DND-41 (cell line): Measurements from ENCODE around the gene DENND5B.

ENCODE experiments used
- ATAC-seq: fragments of 200-7000 bp; cut with Tn5 transposase; 3 replicates; pipeline ENCODE4 v1.9.1; 2021; ENCODE audit warnings: low read depth; ENCODE audit not compliant: insufficient read depth
- DNase-seq: peaks from one replicate; pipeline ENCODE4 v3.0.0-alpha.2; 2020
- H2AFZ ChIP-seq: 2 replicates; pipeline ENCODE4 v1.6.0; 2012; ENCODE audit warnings: low read depth, low read length
- H3K27ac ChIP-seq: 2 replicates; pipeline ENCODE4 v1.5.1; 2012; ENCODE audit warnings: low read length, inconsistent platforms
- H3K27me3 ChIP-seq: fragments of 200-600 bp; sonication (generic); 2 replicates; pipeline ENCODE4 v1.6.0; 2012; ENCODE audit warnings: low read length, mild to moderate bottlenecking, inconsistent platforms; ENCODE audit not compliant: insufficient read depth, poor library complexity
- H3K36me3 ChIP-seq: 2 replicates; pipeline ENCODE4 v1.5.1; 2012; ENCODE audit warnings: low read length, inconsistent platforms; ENCODE audit not compliant: insufficient read depth
- H3K4me1 ChIP-seq: 2 replicates; pipeline ENCODE4 v1.5.1; 2012; ENCODE audit warnings: mild to moderate bottlenecking, low read length; ENCODE audit not compliant: insufficient read depth
- H3K4me2 ChIP-seq: 2 replicates; pipeline ENCODE4 v1.6.0; 2012; ENCODE audit warnings: mild to moderate bottlenecking, moderate library complexity, low read length, inconsistent platforms; ENCODE audit not compliant: insufficient read depth
- H3K4me3 ChIP-seq, 2 experiments: fragments of 200-600 bp in 1 of 2; shearing (Covaris generic) in 1 of 2; 2 replicates each; pipeline ENCODE4 v1.5.1; 2012 to 2016; ENCODE audit warnings: inconsistent platforms in 2 of 2, low read length in 2 of 2, mild to moderate bottlenecking in 2 of 2, low read depth in 1 of 2, moderate library complexity in 1 of 2
- H3K79me2 ChIP-seq: 2 replicates; pipeline ENCODE4 v1.6.0; 2012; ENCODE audit warnings: low read length, inconsistent platforms; ENCODE audit not compliant: insufficient read depth
- H3K9ac ChIP-seq: 2 replicates; pipeline ENCODE4 v1.6.0; 2012; ENCODE audit warnings: low read depth, mild to moderate bottlenecking, inconsistent platforms, low read length, moderate library complexity
- H3K9me3 ChIP-seq: 2 replicates; pipeline ENCODE4 v1.5.1; 2012; ENCODE audit warnings: low read length, moderate library complexity, mild to moderate bottlenecking, inconsistent platforms; ENCODE audit not compliant: insufficient read depth, severe bottlenecking
- H4K20me1 ChIP-seq: 2 replicates; pipeline ENCODE4 v1.6.0; 2012; ENCODE audit warnings: low read length; ENCODE audit not compliant: insufficient read depth
- EZH2 ChIP-seq: IDR thresholded peaks from 3 replicates; pipeline ENCODE4 v1.6.1; 2012; ENCODE audit warnings: borderline replicate concordance, low read depth, mild to moderate bottlenecking, moderate library complexity, low read length, inconsistent platforms; ENCODE audit not compliant: severe bottlenecking
- TF ChIP-seq, protein P1 (sequence below): IDR thresholded peaks from 2 replicates; pipeline ENCODE4 v1.5.1; 2012; ENCODE audit warnings: borderline replicate concordance, low read length, moderate library complexity, mild to moderate bottlenecking; ENCODE audit not compliant: poor library complexity, severe bottlenecking; ENCODE audit errors: extremely low read depth

Gene DENND5B

DNA sequence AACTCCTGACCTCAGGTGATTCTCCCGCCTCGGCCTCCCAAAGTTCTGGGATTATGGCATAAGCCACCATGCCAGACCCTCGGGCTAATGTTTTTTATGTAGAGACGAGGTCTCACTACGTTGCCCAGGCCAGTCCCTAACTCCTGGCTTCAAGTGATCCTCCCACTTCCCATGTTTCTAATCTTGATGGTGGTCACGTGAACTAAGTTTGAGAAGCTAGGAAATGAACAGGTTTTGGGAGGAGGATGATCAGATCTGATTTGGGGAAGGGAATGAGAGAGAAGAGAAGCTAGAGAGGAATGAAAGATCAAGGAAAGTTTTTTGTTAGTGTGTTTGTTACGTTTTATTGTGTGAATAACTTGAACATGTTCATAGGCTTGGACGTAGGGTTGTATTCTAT is 247.8 kb downstream of the DENND5B start:
- H3K9me3 ChIP-seq = no peaks in the 10 kb centered on the region
- no peak for DNase-seq
- H3K27me3 ChIP-seq = no peaks in the 10 kb centered on the region
- no peak overlapping the region for H2AFZ ChIP-seq
- no peaks in the 10 kb centered on the region for H3K4me1 ChIP-seq
- no peak overlapping the region for H3K4me3 ChIP-seq
- H3K4me2 ChIP-seq = no peak overlapping the region
- no peak overlapping the region for H3K9ac ChIP-seq
- H4K20me1 ChIP-seq = no peaks in the 10 kb centered on the region
- H3K27ac ChIP-seq = no peak overlapping the region
- no peaks in the 10 kb centered on the region for H3K36me3 ChIP-seq
- TF ChIP-seq, protein P1, sequence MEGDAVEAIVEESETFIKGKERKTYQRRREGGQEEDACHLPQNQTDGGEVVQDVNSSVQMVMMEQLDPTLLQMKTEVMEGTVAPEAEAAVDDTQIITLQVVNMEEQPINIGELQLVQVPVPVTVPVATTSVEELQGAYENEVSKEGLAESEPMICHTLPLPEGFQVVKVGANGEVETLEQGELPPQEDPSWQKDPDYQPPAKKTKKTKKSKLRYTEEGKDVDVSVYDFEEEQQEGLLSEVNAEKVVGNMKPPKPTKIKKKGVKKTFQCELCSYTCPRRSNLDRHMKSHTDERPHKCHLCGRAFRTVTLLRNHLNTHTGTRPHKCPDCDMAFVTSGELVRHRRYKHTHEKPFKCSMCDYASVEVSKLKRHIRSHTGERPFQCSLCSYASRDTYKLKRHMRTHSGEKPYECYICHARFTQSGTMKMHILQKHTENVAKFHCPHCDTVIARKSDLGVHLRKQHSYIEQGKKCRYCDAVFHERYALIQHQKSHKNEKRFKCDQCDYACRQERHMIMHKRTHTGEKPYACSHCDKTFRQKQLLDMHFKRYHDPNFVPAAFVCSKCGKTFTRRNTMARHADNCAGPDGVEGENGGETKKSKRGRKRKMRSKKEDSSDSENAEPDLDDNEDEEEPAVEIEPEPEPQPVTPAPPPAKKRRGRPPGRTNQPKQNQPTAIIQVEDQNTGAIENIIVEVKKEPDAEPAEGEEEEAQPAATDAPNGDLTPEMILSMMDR = no peak
- TF ChIP-seq EZH2 = no peak
- ATAC-seq = no peak
- H3K79me2 ChIP-seq = no peaks in the 10 kb centered on the region

DNA sequence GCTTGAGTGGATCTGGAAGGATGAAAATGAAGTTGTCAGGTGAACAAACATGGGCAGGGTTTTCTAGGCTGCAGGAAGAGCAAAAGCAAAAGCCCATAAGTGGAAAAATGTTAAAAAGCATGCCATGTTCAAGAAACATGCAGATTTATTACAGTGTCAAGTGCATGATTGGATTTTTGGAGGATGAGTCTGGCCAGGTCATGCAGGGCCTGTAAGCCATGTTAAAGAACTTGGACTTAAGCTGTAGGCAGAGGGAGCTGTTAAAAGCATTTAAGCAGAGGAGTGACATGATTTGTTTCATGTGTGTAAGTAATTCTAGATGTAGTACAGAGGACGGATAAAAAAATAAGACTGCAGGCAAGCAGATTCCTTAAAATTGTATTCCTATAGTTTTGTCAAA is 248.7 kb downstream of the DENND5B start:
- H2AFZ ChIP-seq = no peak overlapping the region
- no peaks in the 10 kb centered on the region for H3K27me3 ChIP-seq
- H3K27ac ChIP-seq = no peak overlapping the region
- ATAC-seq (no peak), DNase-seq (no peak)
- no peak overlapping the region for H3K9ac ChIP-seq
- H3K4me3 ChIP-seq = no peak overlapping the region
- H3K4me2 ChIP-seq = no peak overlapping the region
- no peaks in the 10 kb centered on the region for H3K9me3 ChIP-seq
- H4K20me1 ChIP-seq = no peaks in the 10 kb centered on the region
- TF ChIP-seq, protein P1 = no peak
- no peak for TF ChIP-seq EZH2
- H3K79me2 ChIP-seq = no peaks in the 10 kb centered on the region
- no peaks in the 10 kb centered on the region for H3K36me3 ChIP-seq
- H3K4me1 ChIP-seq = no peaks in the 10 kb centered on the region

GRCh38 chr12:31339831-31340622 is 250.9 kb downstream of the DENND5B start:
- no peak for TF ChIP-seq EZH2
- TF ChIP-seq, protein P1 = no peak
- Histone ChIP-seq H3K4me3 (no peak overlapping the region), H4K20me1 (no peaks in the 10 kb centered on the region), H3K27ac (no peak overlapping the region), H3K9me3 (no peaks in the 10 kb centered on the region), H3K4me2 (no peak overlapping the region), H3K9ac (no peak overlapping the region), H2AFZ (no peak overlapping the region), H3K36me3 (no peaks in the 10 kb centered on the region), H3K4me1 (no peaks in the 10 kb centered on the region), H3K27me3 (no peaks in the 10 kb centered on the region), H3K79me2 (no peaks in the 10 kb centered on the region)
- no peak for DNase-seq
- no peak for ATAC-seq
